BJ (cell line): ENCODE results near the gene ARHGEF9. TPM values are rescaled to one million over a fixed set of nuclear protein-coding genes. Genes with fewer than 3 reads are reported as not detected.

Source experiments
- CTCF ChIA-PET: fragments of 350-600 bp; formaldehyde crosslinking; extraction: SDS; loops from one replicate; lab custom pipeline; 2021; ENCODE audit warnings: antibody characterized with exemption, inconsistent platforms; lab: Yijun Ruan, JAX
- POLR2A ChIA-PET: fragments of 300-600 bp; sonication (Branson Sonifier 250); formaldehyde crosslinking; extraction: SDS; loops from one replicate; lab custom pipeline; 2021; ENCODE audit warnings: antibody characterized with exemption; lab: Charles Lee
- DNase-seq: peaks from one replicate; pipeline ENCODE4 v3.0.0-alpha.2; 2011; ENCODE audit warnings: low read depth
- H3K27me3 ChIP-seq: 2 replicates; pipeline ENCODE4 v1.6.0; 2011; ENCODE audit warnings: low read length; ENCODE audit not compliant: control insufficient read depth, insufficient read depth
- H3K36me3 ChIP-seq: 2 replicates; pipeline ENCODE4 v1.5.1; 2011; ENCODE audit warnings: low read length; ENCODE audit not compliant: control insufficient read depth, insufficient read depth
- H3K4me3 ChIP-seq: 2 replicates; pipeline ENCODE4 v1.5.1; 2011; ENCODE audit warnings: low read depth, mild to moderate bottlenecking, control low read depth, low read length
- CTCF ChIP-seq: IDR thresholded peaks from 2 replicates; pipeline ENCODE4 v1.5.1; 2011; ENCODE audit warnings: low read depth, mild to moderate bottlenecking, control low read depth, inconsistent platforms, low read length, moderate library complexity; ENCODE audit not compliant: insufficient read depth
- polyA plus RNA-seq: library from polyadenylated mRNA; depleted of rRNA; stranded (reverse); fragments of >200 nt; gene quantifications from 2 replicates; pipeline ENCODE4 v1.2.3, GENCODE V29; 2011

The ARHGEF9 gene
- polyA plus RNA-seq, 1 experiment = 17.6 TPM

GRCh38 chrX:63702556-63702955 lies 82.5 kb downstream of the ARHGEF9 start:
- no peak for TF ChIP-seq CTCF
- Histone ChIP-seq H3K27me3 (no peaks in the 10 kb centered on the region), H3K36me3 (0 out of 2 replicates have a peak, but pooled peaks cover 1% of the 10 kb centered on the region), H3K4me3 (no peak overlapping the region)
- no peak for DNase-seq
- ChIA-PET CTCF (no interaction called here), POLR2A (no interaction called here)

DNA sequence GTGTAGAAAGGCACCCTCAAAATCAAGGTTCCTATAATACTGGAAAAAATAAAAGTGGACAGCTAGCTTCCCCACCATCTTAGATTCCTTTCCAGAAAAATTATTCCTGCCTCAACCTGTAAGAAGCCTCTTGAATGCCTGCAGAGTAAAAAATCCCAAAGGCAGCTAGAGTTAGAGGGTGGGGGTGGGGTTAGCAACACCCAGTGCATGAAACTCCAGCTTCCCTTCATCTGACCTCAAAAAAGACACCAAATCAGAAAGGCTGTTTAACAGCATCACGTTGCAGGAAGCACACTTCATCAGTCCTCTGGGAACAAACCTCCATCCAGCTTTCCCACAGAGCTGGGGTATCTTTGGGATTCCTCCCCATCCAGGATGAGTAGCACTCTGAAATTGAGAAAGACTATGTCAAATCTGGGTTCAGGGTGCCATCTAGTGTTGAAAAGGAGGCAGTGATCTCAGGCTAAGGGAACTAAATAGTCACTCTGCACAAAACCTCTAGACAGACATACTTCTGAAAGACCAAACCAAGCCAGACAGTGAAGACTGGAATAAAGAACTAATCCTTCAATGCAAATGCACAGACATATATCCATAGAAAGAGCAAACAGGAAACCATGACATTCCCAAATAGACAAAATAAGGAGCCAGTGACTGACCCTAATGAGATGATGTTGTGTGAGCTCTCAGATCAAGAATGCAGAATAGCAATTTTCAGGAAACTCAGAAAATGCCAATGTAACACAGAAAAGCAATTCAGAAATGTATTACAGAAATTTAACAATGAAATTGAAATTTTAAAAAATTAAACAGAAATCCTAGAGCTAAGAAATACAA lies 97.9 kb downstream of the ARHGEF9 start:
- no peak overlapping the region for H3K4me3 ChIP-seq
- H3K36me3 ChIP-seq = no peaks in the 10 kb centered on the region
- TF ChIP-seq CTCF = peak; percentile 68
- CTCF ChIA-PET = interaction anchor here (0.6 to 2.0 kb wide), 10 partner anchors 10 to 436 kb away, joined by 3 to 14 read pairs (median 3); no protein-coding TSS in a partner anchor
- POLR2A ChIA-PET = no interaction called here
- H3K27me3 ChIP-seq = no peaks in the 10 kb centered on the region
- DNase-seq = peak; percentile 4

GRCh38 chrX:63680423-63680822 lies 104.6 kb downstream of the ARHGEF9 start:
- no peak for TF ChIP-seq CTCF
- no peak overlapping the region for H3K4me3 ChIP-seq
- DNase-seq = no peak
- POLR2A ChIA-PET = no interaction called here
- CTCF ChIA-PET = interaction anchor here (0.9 kb wide), 1 partner anchor 22 kb away, joined by 3 read pairs; no protein-coding TSS in a partner anchor
- no peaks in the 10 kb centered on the region for H3K36me3 ChIP-seq
- no peaks in the 10 kb centered on the region for H3K27me3 ChIP-seq

- no peak for DNase-seq
- POLR2A ChIA-PET = no interaction called here
- TF ChIP-seq CTCF = no peak
- CTCF ChIA-PET = no interaction called here
- Histone ChIP-seq H3K36me3 (no peaks in the 10 kb centered on the region), H3K27me3 (no peaks in the 10 kb centered on the region), H3K4me3 (no peak overlapping the region)
These were observed 105.6 kb downstream of the ARHGEF9 start for GRCh38 chrX:63679432-63679831.

DNA sequence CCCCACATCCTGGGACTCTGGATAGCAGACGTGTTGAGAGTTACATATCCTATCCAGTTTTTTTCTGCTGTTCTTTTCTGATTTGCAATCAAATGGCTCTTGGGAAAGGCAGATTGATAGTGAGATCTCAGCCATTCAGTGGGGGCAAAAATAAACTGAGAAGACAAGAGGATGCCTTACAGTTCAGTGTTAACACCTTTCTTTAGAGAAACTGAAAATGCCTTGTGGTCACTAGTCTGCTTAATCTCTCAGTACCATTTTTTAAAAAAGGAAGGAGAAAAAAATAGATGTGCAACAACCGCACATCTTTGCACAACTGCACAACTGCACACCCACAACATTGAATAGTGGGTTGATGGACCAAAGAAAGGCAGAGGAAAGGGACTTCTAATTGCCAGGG lies 109.3 kb downstream of the ARHGEF9 start:
- H3K27me3 ChIP-seq = no peaks in the 10 kb centered on the region
- ChIA-PET POLR2A (no interaction called here), CTCF (no interaction called here)
- no peak for TF ChIP-seq CTCF
- H3K4me3 ChIP-seq = no peak overlapping the region
- DNase-seq = no peak
- no peaks in the 10 kb centered on the region for H3K36me3 ChIP-seq
